Duodenal mucosa (tissue), 2 donors: Measurements from ENCODE around the gene CORO1C.

Experiments used
- H3K27ac ChIP-seq: one replicate; pipeline ENCODE4 v1.7.0; 2013; ENCODE audit warnings: low read depth, low read length
- H3K27me3 ChIP-seq, 2 donors: one replicate each; pipeline ENCODE4 v1.7.0; 2013; ENCODE audit warnings: low read length in 2 of 2, control low read depth in 1 of 2; ENCODE audit not compliant: insufficient read depth in 2 of 2, control insufficient read depth in 1 of 2
- H3K36me3 ChIP-seq, 2 donors: one replicate each; pipeline ENCODE4 v1.7.0; 2013; ENCODE audit warnings: low read length in 2 of 2, control low read depth in 1 of 2; ENCODE audit not compliant: insufficient read depth in 2 of 2, control insufficient read depth in 1 of 2
- H3K4me1 ChIP-seq, 2 donors: one replicate each; pipeline ENCODE4 v1.7.0; 2013; ENCODE audit warnings: low read length in 2 of 2, control low read depth in 1 of 2; ENCODE audit not compliant: insufficient read depth in 2 of 2, control insufficient read depth in 1 of 2
- H3K4me3 ChIP-seq, 2 donors: one replicate each; pipeline ENCODE4 v1.7.0; 2013; ENCODE audit warnings: low read length in 2 of 2, low read depth in 1 of 2
- H3K9ac ChIP-seq, 2 donors: one replicate each; pipeline ENCODE4 v1.7.0; 2013; ENCODE audit warnings: low read length in 2 of 2, low read depth in 1 of 2
- H3K9me3 ChIP-seq, 2 donors: one replicate each; pipeline ENCODE4 v1.7.0; 2013; ENCODE audit warnings: low read length in 2 of 2, control low read depth in 1 of 2; ENCODE audit not compliant: control insufficient read depth in 1 of 2

The CORO1C gene

DNA sequence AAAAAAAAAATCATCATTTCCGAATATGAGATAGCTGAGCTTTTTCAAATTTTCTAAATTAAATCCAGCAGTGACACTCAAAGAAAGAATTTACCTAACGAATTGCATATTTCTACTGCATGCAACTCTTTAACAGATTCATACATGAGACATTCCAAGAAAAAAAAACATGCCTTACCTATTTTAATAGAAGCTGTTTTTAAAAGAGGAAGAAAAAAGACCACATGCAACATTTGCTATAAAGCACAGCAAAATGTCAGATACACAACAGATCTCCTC, 18.5 kb downstream of the CORO1C start:
- Histone ChIP-seq H3K4me3 (no peak overlapping the region), H3K9me3 (no peaks in the 10 kb centered on the region), H3K27ac (no peak overlapping the region), H3K9ac (no peak overlapping the region), H3K4me1 (peaks cover 0 to 8% of the 10 kb centered on the region in 2 donors), H3K36me3 (peaks cover 0 to 5% of the 10 kb centered on the region in 2 donors), H3K27me3 (no peaks in the 10 kb centered on the region)

- Histone ChIP-seq H3K27ac (no peak overlapping the region), H3K4me1 (peaks cover 0 to 8% of the 10 kb centered on the region in 2 donors), H3K9me3 (no peaks in the 10 kb centered on the region), H3K27me3 (no peaks in the 10 kb centered on the region), H3K4me3 (no peak overlapping the region), H3K36me3 (peaks cover 0 to 5% of the 10 kb centered on the region in 2 donors), H3K9ac (no peak overlapping the region)
Observed at GRCh38 chr12:108712165-108712924, 19.0 kb downstream of the CORO1C start.

DNA sequence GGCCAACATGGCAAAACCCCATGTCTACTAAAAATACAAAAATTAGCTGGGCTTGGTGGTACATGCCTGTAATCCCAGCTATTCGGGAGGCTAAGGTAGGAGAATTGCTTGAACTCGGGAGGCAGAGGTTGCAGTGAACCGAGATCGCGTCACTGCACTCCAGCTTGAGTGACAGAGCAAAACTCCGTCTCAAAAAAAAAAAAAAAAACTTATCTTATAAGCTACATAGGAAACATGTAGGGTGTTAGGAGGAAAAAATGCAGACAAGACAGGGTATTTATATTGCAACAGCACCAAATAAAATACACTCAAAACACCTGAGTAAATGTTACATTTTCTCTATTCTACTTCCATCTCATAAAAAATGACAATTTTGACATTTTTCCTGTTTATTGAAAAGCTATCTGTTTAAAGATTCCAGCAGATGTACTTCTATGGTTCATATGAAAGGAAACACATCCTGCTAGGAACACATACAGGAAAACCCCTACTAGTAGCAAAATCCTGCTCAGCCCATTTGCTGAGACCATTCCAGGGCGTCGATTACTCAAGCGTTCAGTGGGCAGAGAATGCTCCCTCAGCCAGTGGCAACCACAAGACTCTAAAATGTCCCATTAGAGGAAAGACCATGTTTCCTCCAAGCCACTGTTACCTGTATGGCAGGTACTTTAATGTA, 19.7 kb downstream of the CORO1C start:
- peaks cover 0 to 8% of the 10 kb centered on the region in 2 donors for H3K4me1 ChIP-seq
- no peaks in the 10 kb centered on the region for H3K27me3 ChIP-seq
- no peak overlapping the region for H3K27ac ChIP-seq
- no peak overlapping the region for H3K4me3 ChIP-seq
- no peak overlapping the region for H3K9ac ChIP-seq
- H3K36me3 ChIP-seq: no peaks in the 10 kb centered on the region
- H3K9me3 ChIP-seq: no peaks in the 10 kb centered on the region

DNA sequence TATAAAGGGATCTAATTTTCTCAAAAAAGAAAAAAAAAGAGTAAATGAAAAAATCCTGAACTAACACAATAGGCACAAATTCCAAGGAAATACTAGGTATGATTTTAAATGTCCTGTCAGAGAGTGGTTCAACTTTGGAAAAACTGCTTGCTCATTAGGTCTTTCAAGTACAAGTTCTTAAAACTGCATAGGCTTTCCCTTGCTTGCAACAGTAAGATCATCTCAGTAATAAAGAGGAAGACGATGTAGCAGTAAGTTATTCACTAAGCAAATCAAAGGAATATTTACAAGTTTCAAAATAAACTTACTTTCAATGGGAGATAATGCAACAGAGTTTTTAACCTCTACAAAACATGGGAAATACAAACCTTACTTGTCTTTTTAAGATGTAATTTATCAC, 21.6 kb downstream of the CORO1C start:
- Histone ChIP-seq H3K4me3 (no peak overlapping the region), H3K9ac (no peak overlapping the region), H3K4me1 (peaks cover 0 to 9% of the 10 kb centered on the region in 2 donors), H3K27me3 (no peaks in the 10 kb centered on the region), H3K36me3 (no peaks in the 10 kb centered on the region), H3K27ac (no peak overlapping the region), H3K9me3 (no peaks in the 10 kb centered on the region)

- H3K9me3 ChIP-seq: no peaks in the 10 kb centered on the region
- H3K4me3 ChIP-seq: no peak overlapping the region
- H3K4me1 ChIP-seq: peaks cover 5 to 21% of the 10 kb centered on the region in 2 donors
Observed at GRCh38 chr12:108704527-108704926, 26.8 kb downstream of the CORO1C start.

GRCh38 chr12:108702595-108703320, 28.6 kb downstream of the CORO1C start:
- no peak overlapping the region for H3K4me3 ChIP-seq
- H3K27me3 ChIP-seq: no peaks in the 10 kb centered on the region
- H3K9me3 ChIP-seq: no peaks in the 10 kb centered on the region
- no peak overlapping the region for H3K9ac ChIP-seq
- H3K4me1 ChIP-seq: peaks cover 5 to 21% of the 10 kb centered on the region in 2 donors
- H3K36me3 ChIP-seq: peaks cover 10 to 23% of the 10 kb centered on the region in 2 donors
- H3K27ac ChIP-seq: no peak overlapping the region

More at GRCh38 chr12:108704527-108704926, 26.8 kb downstream of the CORO1C start:
- H3K36me3 ChIP-seq: peaks cover 4 to 9% of the 10 kb centered on the region in 2 donors
- H3K27me3 ChIP-seq: no peaks in the 10 kb centered on the region
- H3K9ac ChIP-seq: no peak overlapping the region
- no peak overlapping the region for H3K27ac ChIP-seq

DNA sequence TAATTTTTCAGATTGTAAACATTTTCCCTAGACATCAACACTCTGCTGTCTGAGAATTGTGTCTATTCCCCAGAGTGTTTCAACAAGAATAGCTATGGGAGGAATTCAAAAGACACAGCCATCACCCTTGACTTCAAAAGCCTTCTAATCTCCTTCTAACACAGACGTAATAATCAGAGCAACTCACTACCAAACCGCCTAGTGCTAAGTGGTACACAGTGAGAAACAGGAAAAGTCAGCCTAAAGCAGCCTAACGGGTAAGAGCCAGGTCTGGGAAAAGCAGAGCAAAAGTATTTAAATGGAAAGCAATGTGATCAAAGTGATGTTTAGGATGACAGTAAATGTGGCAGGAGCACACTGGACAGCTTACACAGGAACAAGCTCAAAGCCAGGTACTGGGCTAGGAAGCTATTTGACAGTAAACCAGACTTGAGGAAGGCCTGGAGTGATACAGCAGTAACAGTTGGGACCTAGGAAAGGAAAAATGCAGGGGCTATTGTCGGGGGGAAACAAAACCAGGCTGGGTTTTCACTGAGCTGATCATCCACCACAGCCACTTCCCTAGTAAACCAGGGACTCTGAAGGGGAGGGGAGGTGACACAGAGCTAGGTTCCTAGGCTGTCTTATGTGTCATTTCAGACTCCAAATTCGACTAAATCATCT, 29.4 kb downstream of the CORO1C start:
- Histone ChIP-seq H3K9me3 (no peaks in the 10 kb centered on the region), H3K9ac (no peak overlapping the region), H3K4me1 (peaks cover 5 to 21% of the 10 kb centered on the region in 2 donors), H3K4me3 (no peak overlapping the region), H3K36me3 (peaks cover 10 to 23% of the 10 kb centered on the region in 2 donors), H3K27ac (peak overlapping the region; percentile 22), H3K27me3 (no peaks in the 10 kb centered on the region)

DNA sequence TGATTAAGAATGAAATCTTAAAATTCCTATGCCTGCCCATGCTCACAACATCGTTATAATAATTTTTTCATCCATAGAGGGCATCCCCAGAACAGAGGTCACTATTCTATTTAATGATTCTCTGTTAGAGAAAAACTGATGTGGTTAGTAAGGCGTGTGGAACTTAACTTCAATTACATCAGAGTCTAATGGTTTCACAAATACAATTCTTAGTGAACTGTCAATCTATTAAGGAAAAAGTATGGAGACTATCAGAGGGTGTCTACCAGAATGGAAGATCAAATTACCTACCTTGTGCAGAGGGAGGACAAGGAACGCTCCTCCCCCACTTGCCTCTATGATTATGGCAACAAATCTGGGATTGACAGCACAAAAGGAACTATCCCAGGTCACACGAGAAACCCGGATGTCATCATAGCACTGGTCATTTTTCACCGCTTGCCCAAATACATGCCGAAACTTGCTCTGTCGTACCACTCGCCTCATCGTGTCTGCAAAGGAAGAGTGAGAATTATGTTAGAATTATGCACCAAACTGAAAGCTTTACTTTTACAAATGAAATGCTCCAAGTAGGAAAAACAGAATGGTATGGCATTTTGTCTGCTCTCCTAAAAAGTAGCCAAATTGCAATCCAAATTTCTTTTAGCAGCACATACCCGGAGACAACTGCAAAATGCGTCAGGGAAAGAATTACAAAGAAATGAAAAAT, 30.3 kb downstream of the CORO1C start:
- Histone ChIP-seq H3K27ac (no peak overlapping the region), H3K36me3 (peaks cover 12 to 30% of the 10 kb centered on the region in 2 donors), H3K27me3 (no peaks in the 10 kb centered on the region), H3K4me1 (peaks cover 5 to 21% of the 10 kb centered on the region in 2 donors), H3K9me3 (no peaks in the 10 kb centered on the region), H3K4me3 (no peak overlapping the region), H3K9ac (no peak overlapping the region)

- Histone ChIP-seq H3K9ac (no peak overlapping the region), H3K4me3 (no peak overlapping the region), H3K9me3 (no peaks in the 10 kb centered on the region), H3K27ac (no peak overlapping the region), H3K27me3 (no peaks in the 10 kb centered on the region), H3K4me1 (peaks cover 5 to 21% of the 10 kb centered on the region in 2 donors), H3K36me3 (peaks cover 15 to 30% of the 10 kb centered on the region in 2 donors)
Observed at GRCh38 chr12:108699955-108700563, 31.3 kb downstream of the CORO1C start.
